GM21529 (cell line): ENCODE results near the gene CHST4.
"Not testable (repeated sequence)": the region's sequence is repeated elsewhere in the genome, so short reads cannot be mapped to it uniquely, and the experiment has no call there.

ENCODE experiments used
- ATAC-seq: cut with Tn5 transposase; IDR thresholded peaks from one replicate; pipeline ENCODE4 v1.9.1; 2021; ENCODE audit not compliant: unreplicated experiment

The CHST4 gene

GRCh38 chr16:71526111-71526631, at the start of gene CHST4:
Gene CHST4, plus strand, starts transcription at chr16:71526426. Its CDS starts 10,252 bp downstream, at chr16:71536678.
- peak; percentile 67 for ATAC-seq

DNA sequence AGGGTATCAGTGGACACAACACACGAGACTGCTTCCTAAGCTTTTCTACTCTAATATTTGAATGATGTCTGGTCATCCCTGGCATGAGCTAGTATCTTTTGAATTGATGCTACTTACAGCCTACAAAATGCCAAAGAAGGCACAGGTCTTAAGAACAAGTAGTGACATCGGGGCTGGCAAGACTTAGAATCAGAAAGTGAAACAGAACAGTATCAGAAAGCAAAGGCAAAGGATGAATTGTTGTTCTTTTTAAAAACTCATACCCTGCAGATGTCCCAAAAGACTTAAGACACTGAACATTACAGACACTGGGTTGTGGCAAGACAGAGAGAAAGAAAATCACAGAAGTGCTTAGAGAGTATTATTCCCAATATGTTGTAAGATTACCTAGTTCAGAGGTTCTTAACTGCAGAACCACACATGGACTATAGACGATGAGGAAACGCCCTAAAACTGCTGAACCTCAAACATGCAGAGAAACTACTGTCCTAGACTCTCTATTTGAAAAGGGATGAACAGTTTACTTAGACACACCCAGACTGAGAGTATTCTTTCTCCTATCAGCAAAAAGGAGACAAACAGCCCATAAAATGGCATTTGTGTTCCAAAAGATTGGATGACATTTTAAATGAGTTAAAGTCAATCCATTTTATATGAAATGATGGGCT, 49.6 kb upstream of the CHST4 start:
- no peak for ATAC-seq

DNA sequence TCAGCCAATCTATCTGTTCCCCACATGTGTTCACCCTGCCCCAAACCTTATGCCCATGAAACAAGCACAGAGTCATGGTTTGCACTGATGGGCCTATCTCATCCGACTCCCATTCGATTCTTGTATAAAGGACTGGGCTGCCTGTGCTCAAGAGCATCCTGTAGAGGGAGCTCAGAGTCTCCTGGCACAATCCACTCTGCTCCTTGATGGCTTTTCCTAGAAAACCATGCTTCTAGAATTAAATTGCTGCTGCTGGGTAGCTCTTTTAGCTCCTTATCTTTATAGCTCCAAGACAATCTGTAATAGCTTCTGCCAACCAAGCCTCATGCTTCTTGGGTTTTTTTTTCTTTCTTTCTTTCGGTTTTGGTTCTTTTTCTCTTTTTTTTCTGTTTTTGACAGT, 46.8 kb upstream of the CHST4 start:
- no peak for ATAC-seq

DNA sequence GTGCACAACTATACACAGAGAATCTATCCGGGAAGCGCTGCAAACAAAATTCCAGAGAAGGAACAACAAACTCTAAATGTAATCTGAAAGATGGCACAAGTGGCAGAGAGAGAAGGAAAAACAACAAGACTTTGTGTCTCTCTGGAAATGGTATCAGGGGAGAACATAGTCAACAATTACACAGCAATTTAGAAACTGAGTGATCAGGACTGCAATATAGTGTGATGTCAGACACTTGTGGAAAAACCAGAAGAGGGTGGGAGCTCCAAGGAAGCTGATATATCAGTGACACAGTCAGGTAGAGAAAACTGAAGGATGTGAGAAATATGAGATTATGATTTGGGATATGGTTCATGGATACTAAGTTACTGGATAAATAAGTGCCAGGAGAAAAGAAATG, 45.3 kb upstream of the CHST4 start:
- no peak for ATAC-seq

- no peak for ATAC-seq
Observed at GRCh38 chr16:71482569-71482968, 43.7 kb upstream of the CHST4 start.

GRCh38 chr16:71484006-71484893, 42.0 kb upstream of the CHST4 start:
- ATAC-seq: peak; percentile 86

GRCh38 chr16:71489122-71489521, 37.1 kb upstream of the CHST4 start, which contains the start of gene ZNF19:
Gene ZNF19, minus strand, starts transcription at chr16:71489324. Its CDS starts 7,210 bp downstream, at chr16:71482114.
- ATAC-seq: no peak

GRCh38 chr16:71490361-71490760, 35.9 kb upstream of the CHST4 start:
- no peak for ATAC-seq

DNA sequence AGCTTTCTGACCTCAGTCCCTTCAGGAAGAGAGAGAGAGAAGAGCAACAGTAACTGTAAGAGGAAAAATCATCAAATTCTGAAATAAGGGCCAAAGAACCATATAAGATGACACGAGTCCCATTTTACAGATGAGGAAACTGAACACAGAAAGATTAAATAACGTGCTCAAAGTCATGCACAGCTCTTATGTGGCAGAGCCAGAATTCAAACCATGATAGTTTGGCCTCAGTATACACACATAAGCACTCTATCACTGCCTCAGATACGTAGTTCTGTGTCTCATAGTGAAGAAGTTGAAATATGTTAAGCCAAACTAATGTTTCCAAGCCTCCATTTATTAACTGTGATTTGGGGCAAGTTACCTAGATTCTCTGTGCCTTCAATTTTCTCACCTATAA, 35.2 kb upstream of the CHST4 start:
- ATAC-seq: no peak

- ATAC-seq: no peak
Observed at GRCh38 chr16:71492786-71493185, 33.4 kb upstream of the CHST4 start.

- no peak for ATAC-seq
Observed at GRCh38 chr16:71493213-71493612, 33.0 kb upstream of the CHST4 start.

DNA sequence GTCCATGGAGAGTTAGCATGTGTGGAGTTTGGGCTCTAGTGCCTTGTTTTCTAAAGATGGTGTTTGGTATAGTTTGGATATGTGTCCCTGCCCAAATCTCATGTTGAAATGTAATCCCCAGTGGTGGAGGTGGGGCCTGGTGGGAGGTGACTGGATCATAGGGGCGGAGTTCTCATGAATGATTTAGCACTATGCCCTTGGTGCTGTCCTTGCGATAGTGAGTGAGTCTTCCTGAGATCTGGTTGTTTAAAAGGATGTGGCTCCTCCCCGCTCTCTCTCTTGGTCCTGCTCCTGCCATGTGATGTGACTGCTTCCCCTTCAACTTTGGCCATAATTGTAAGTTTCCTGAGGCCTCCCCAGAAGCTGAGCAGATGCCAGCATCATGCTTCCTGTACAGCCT, 28.2 kb upstream of the CHST4 start:
- ATAC-seq: no peak

GRCh38 chr16:71499775-71500364, 26.4 kb upstream of the CHST4 start:
- no peak for ATAC-seq

DNA sequence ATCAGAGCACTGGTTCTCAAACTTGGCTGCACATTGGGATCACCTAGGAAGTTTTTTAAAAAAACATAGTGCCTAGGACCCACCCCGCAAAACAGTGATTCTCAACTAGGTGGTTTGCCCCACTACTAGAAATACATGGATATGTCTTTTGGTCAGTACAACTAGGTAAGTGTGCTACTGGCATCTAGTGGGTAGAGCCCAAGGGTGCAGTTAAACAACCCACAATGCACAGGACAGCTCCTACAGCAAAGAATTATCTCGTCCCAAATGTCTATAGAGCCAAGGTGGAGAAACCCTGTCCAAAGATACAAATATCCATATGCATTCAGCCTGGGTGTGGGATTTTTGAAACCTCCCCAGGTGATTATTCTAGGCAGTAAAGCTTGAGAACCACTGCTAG, 25.3 kb upstream of the CHST4 start:
- ATAC-seq: no peak

- ATAC-seq: no peak
Observed at GRCh38 chr16:71501547-71501946, 24.7 kb upstream of the CHST4 start.

DNA sequence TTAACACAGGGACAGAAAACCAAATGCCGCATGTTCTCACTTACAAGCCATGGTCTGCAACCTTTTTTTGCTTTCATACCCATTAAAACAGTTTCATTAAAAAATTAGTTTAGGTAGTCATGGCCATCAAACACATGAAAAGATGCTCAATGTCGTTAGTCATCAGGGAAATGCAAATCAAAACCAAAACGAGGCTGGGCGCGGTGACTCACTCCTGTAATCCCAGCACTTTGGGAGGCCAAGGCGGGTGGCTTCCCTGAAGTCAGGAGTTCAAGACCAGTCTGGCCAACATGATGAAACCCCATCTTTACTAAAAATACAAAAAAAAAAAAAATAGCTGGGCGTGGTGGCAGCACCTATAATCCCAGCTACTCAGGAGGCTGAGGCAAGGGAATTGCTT, 22.2 kb upstream of the CHST4 start:
- not testable (repeated sequence) for ATAC-seq

DNA sequence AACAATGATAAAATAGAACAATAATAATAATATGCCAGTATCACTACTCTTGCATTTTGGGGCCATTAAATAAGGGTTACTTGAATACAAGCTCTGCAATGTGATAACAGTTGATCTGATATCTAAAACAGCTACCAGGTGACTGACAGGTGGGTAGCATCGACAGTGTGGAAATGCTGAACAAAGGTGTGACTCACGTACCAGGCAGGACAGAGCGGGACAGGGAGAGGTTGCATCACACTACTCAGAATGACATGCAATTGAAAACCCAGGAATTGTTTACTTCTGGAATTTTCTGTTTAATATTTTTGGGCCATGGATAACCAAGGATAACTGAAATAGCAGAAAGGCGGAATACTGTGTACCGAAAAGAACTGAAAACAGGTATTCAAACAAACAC, 21.3 kb upstream of the CHST4 start:
- ATAC-seq: no peak

DNA sequence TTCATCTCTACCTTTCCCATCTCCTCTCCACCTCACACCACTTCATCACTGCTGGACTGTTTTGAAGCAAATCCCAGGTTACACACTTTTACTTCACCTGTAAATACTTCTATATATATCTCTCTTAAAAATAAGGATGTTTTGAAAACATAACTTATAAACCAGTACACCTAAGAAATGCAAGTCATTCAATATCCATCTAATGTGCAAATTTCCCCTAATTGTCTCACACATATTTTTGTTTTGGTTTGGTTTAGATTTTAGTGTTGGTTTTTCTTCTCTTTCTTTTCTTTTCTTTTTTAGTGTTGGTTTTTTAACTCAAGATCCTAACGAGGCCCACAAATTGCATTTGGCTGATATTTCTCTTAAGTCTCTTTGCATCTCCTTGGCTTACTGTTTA, 19.2 kb upstream of the CHST4 start:
- no peak for ATAC-seq

GRCh38 chr16:71513302-71513701, 12.9 kb upstream of the CHST4 start:
- ATAC-seq: no peak

- no peak for ATAC-seq
Observed at GRCh38 chr16:71514476-71514875, 11.8 kb upstream of the CHST4 start.

DNA sequence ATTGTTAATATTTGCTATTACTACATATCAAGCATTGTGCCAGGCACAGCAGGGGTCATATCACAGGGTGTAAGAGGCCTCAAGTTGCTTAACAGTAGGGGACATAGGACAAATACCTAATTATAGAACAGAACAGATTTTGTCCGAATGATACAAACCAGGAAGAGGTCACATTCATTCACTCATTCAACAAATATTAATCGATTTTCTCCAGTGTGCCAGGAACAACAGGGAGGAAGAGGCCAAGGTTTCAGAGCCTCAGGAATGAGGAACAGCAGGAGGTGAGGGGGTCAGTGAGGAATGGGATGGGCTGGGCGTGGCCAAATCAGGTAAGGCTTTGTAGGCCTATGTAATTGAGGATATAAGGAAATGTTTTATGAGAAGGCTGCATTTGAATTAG, 11.2 kb upstream of the CHST4 start:
- ATAC-seq: no peak

DNA sequence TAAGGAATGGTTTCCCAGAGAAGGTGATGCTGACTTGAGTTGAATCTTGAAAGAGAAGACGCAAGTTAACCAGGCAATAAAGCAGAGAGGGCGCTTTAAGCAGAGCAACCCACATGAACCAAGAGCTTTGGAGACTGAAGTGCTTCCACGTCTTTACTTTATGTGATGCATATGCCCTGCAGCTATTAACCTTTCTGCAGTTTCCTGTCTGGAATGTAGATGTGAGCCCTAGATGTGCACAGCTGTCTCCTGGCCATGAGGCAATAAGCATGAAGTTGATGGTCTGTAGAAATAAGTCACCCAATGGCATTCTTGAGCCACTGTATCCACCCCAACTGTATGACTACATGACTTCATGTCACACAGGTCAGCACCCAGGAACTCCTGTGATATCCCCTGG, 5.7 kb upstream of the CHST4 start:
- no peak for ATAC-seq
